ENCODE results near the gene CYB561D2. TPM values are rescaled to one million over a fixed set of nuclear protein-coding genes. Genes with fewer than 3 reads are reported as not detected.

CYB561D2 gene
- total and polyA plus RNA-seq, 2 donors (not counting 3 experiments of a cell fraction or from before 2014, with no cell fraction given): 13.6 to 46.0 TPM

GRCh38 chr3:50339485-50340146 lies 11.0 kb upstream of the CYB561D2 start:
- Histone ChIP-seq H3K4me3 (replicated peaks in 1 of 3; ENCODE audit: insufficient read depth in 1 of 3, low read depth in 1 of 3, low read length in 3 of 3) (no peak overlapping the region), H3K9ac (replicated peaks; ENCODE audit: extremely low read depth, insufficient read depth, low read length) (no peak overlapping the region), H3K27me3 (ENCODE audit: control insufficient read depth in 2 of 2, insufficient read depth in 2 of 2, low read length in 2 of 2) (no peaks in the 10 kb centered on the region), H3K9me1 (replicated peaks; ENCODE audit: control insufficient read depth, extremely low read depth, insufficient read depth, low read length) (no peaks in the 10 kb centered on the region), H2AFZ (ENCODE audit: low read depth, low read length) (no peak overlapping the region), H3K4me1 (ENCODE audit: control insufficient read depth, extremely low read depth, insufficient read depth, low read length) (peaks cover 27% of the 10 kb centered on the region), H3K36me3 (ENCODE audit: control insufficient read depth in 2 of 2, extremely low read depth in 1 of 2, insufficient read depth in 2 of 2, low read length in 2 of 2) (no peaks in the 10 kb centered on the region), H4K20me1 (replicated peaks; ENCODE audit: control insufficient read depth, extremely low read depth, insufficient read depth, low read length) (no peaks in the 10 kb centered on the region), H3K27ac (ENCODE audit: insufficient read depth, low read depth, low read length) (no peak overlapping the region), H3K79me2 (ENCODE audit: control insufficient read depth, insufficient read depth, low read length) (peaks cover 25% of the 10 kb centered on the region), H3K4me2 (ENCODE audit: insufficient read depth, low read length) (peak overlapping the region; percentile 33), H3K9me3 (replicated peaks; ENCODE audit: control insufficient read depth, insufficient read depth, low read length) (no peaks in the 10 kb centered on the region)
- dilution Hi-C loops (cut with MboI; ENCODE audit: extremely low pct_ligation_motif_present, low sequenced_read_pairs): no loop called here
- no TSS peak for BruUV-seq (replicated peaks)
- CTCF ChIA-PET: interaction anchor here (2.4 kb wide), 1 partner anchor 16 kb away, joined by 6 read pairs; the partner anchor contains the start of gene HYAL2
- FAIRE-seq (no peak), DNase-seq (ENCODE audit: low read depth, low spot score) (no peak)
- POLR2A ChIA-PET: no interaction called here
- TF ChIP-seq, protein P1, sequence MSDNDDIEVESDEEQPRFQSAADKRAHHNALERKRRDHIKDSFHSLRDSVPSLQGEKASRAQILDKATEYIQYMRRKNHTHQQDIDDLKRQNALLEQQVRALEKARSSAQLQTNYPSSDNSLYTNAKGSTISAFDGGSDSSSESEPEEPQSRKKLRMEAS (IDR thresholded peaks at IDR 0.05; ENCODE audit: insufficient read depth, insufficient read length): no peak
- TF ChIP-seq, protein P2, sequence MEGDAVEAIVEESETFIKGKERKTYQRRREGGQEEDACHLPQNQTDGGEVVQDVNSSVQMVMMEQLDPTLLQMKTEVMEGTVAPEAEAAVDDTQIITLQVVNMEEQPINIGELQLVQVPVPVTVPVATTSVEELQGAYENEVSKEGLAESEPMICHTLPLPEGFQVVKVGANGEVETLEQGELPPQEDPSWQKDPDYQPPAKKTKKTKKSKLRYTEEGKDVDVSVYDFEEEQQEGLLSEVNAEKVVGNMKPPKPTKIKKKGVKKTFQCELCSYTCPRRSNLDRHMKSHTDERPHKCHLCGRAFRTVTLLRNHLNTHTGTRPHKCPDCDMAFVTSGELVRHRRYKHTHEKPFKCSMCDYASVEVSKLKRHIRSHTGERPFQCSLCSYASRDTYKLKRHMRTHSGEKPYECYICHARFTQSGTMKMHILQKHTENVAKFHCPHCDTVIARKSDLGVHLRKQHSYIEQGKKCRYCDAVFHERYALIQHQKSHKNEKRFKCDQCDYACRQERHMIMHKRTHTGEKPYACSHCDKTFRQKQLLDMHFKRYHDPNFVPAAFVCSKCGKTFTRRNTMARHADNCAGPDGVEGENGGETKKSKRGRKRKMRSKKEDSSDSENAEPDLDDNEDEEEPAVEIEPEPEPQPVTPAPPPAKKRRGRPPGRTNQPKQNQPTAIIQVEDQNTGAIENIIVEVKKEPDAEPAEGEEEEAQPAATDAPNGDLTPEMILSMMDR (IDR thresholded peaks at IDR 0.05; ENCODE audit: extremely low read depth in 1 of 2, insufficient read depth in 1 of 2, low read depth in 1 of 2, low read length in 2 of 2): no peak
- no peak for TF ChIP-seq MYC (IDR thresholded peaks at IDR 0.05; ENCODE audit: low read depth, low read length)
- no peak for TF ChIP-seq FOS (IDR thresholded peaks at IDR 0.05; ENCODE audit: borderline replicate concordance, insufficient read depth, low read length)
- TF ChIP-seq POLR2A (IDR thresholded peaks at IDR 0.05; ENCODE audit: low read depth, low read length): no peak
- TF ChIP-seq POLR2AphosphoS5 (IDR thresholded peaks at IDR 0.05; ENCODE audit: insufficient read depth, low read depth, low read length): no peak
- no peak for TF ChIP-seq GATA2 (IDR thresholded peaks at IDR 0.05; ENCODE audit: insufficient read depth, insufficient read length, low read depth, low read length)
- no peak for TF ChIP-seq JUN (IDR thresholded peaks at IDR 0.05; ENCODE audit: borderline replicate concordance, insufficient read depth, insufficient read length, low read depth)
- TF ChIP-seq EZH2 (IDR thresholded peaks at IDR 0.05; ENCODE audit: borderline replicate concordance, low read depth, low read length, severe bottlenecking): no peak
- intact Hi-C loops (cut with micrococcal nuclease): no loop called here
